ENCODE results near the gene ZBTB4.

Gene ZBTB4

GRCh38 chr17:7468804-7469389 is 10.5 kb downstream of the ZBTB4 start:
- no peak for DNase-seq

GRCh38 chr17:7468290-7468689 is 11.1 kb downstream of the ZBTB4 start:
- no peak for DNase-seq

- DNase-seq: no peak
Measured at GRCh38 chr17:7467498-7467897, 11.9 kb downstream of the ZBTB4 start.

GRCh38 chr17:7466639-7467341 is 12.6 kb downstream of the ZBTB4 start:
- DNase-seq: no peak

- no peak for DNase-seq
Measured at GRCh38 chr17:7466318-7466638, 13.2 kb downstream of the ZBTB4 start.

- DNase-seq: no peak
Measured at GRCh38 chr17:7465597-7466275, 13.7 kb downstream of the ZBTB4 start.

- no peak for DNase-seq
Measured at GRCh38 chr17:7464081-7464480, 15.3 kb downstream of the ZBTB4 start.

- no peak for DNase-seq
Measured at GRCh38 chr17:7463372-7463846, 16.0 kb downstream of the ZBTB4 start.

GRCh38 chr17:7462474-7463371 is 16.7 kb downstream of the ZBTB4 start:
- no peak for DNase-seq

- DNase-seq: no peak
Measured at GRCh38 chr17:7460850-7461660, 18.4 kb downstream of the ZBTB4 start.

GRCh38 chr17:7459961-7460545 is 19.4 kb downstream of the ZBTB4 start:
- DNase-seq: no peak

- no peak for DNase-seq
Measured at GRCh38 chr17:7448461-7448860, 31.0 kb downstream of the ZBTB4 start.

- no peak for DNase-seq
Measured at GRCh38 chr17:7445619-7445968, 33.8 kb downstream of the ZBTB4 start.

GRCh38 chr17:7444682-7445618 is 34.5 kb downstream of the ZBTB4 start, which contains the start of gene CHRNB1:
Gene CHRNB1, plus strand, starts transcription at chr17:7445061. Its CDS starts 67 bp downstream, at chr17:7445128.
- DNase-seq: peak; percentile 16

- no peak for DNase-seq
Measured at GRCh38 chr17:7443499-7444485, 35.6 kb downstream of the ZBTB4 start.

- no peak for DNase-seq
Measured at GRCh38 chr17:7442142-7442541, 37.3 kb downstream of the ZBTB4 start.

GRCh38 chr17:7441266-7441665 is 38.2 kb downstream of the ZBTB4 start:
- no peak for DNase-seq

- no peak for DNase-seq
Measured at GRCh38 chr17:7440834-7441195, 38.6 kb downstream of the ZBTB4 start.

- peak; percentile 8 for DNase-seq
Measured at GRCh38 chr17:7440113-7440833, 39.2 kb downstream of the ZBTB4 start.

All from NCI-H2107 (cell line).